Mucosa of stomach (tissue), 1 donor: ENCODE data around the gene MUC4.
"Not testable (repeated sequence)": the region's sequence is repeated elsewhere in the genome, so short reads cannot be mapped to it uniquely, and the experiment has no call there.

Experiments
- H3K27me3 ChIP-seq: one replicate; pipeline ENCODE4 v1.7.0; 2013; ENCODE audit warnings: mild to moderate bottlenecking, low read length; ENCODE audit not compliant: control insufficient read depth, insufficient read depth
- H3K36me3 ChIP-seq: one replicate; pipeline ENCODE4 v1.7.0; 2013; ENCODE audit warnings: low read length; ENCODE audit not compliant: control insufficient read depth, insufficient read depth
- H3K4me1 ChIP-seq: one replicate; pipeline ENCODE4 v1.7.0; 2013; ENCODE audit warnings: mild to moderate bottlenecking, low read length; ENCODE audit not compliant: control insufficient read depth, insufficient read depth
- H3K4me3 ChIP-seq: one replicate; pipeline ENCODE4 v1.7.0; 2013; ENCODE audit warnings: low read length
- H3K9ac ChIP-seq: one replicate; pipeline ENCODE4 v1.7.0; 2013; ENCODE audit warnings: mild to moderate bottlenecking, low read length, moderate library complexity
- H3K9me3 ChIP-seq: one replicate; pipeline ENCODE4 v1.7.0; 2013; ENCODE audit warnings: mild to moderate bottlenecking, low read length, moderate library complexity; ENCODE audit not compliant: control insufficient read depth
- donor health status: Pancreatic carcinoma.

Gene MUC4

GRCh38 chr3:195710126-195710905 lies 101.4 kb downstream of the MUC4 start:
- not testable (repeated sequence) for H3K9ac ChIP-seq, H3K9me3 ChIP-seq, H3K36me3 ChIP-seq

GRCh38 chr3:195709676-195710085 lies 102.0 kb downstream of the MUC4 start:
- no peak overlapping the region for H3K4me3 ChIP-seq
- H3K27me3 ChIP-seq = no peaks in the 10 kb centered on the region
- H3K36me3 ChIP-seq = no peaks in the 10 kb centered on the region
- H3K9me3 ChIP-seq = no peaks in the 10 kb centered on the region
- no peaks in the 10 kb centered on the region for H3K4me1 ChIP-seq
- no peak overlapping the region for H3K9ac ChIP-seq

More at GRCh38 chr3:195710126-195710905, 101.4 kb downstream of the MUC4 start:
- H3K4me1 ChIP-seq, H3K27me3 ChIP-seq, H3K4me3 ChIP-seq: not testable (repeated sequence)

GRCh38 chr3:195708626-195709481 lies 102.9 kb downstream of the MUC4 start:
- H3K27me3 ChIP-seq = no peaks in the 10 kb centered on the region
- no peak overlapping the region for H3K4me3 ChIP-seq
- no peaks in the 10 kb centered on the region for H3K9me3 ChIP-seq
- no peak overlapping the region for H3K9ac ChIP-seq
- no peaks in the 10 kb centered on the region for H3K36me3 ChIP-seq
- no peaks in the 10 kb centered on the region for H3K4me1 ChIP-seq

- no peak overlapping the region for H3K9ac ChIP-seq
- no peaks in the 10 kb centered on the region for H3K27me3 ChIP-seq
- no peaks in the 10 kb centered on the region for H3K9me3 ChIP-seq
- H3K36me3 ChIP-seq = no peaks in the 10 kb centered on the region
- H3K4me3 ChIP-seq = no peak overlapping the region
- no peaks in the 10 kb centered on the region for H3K4me1 ChIP-seq
Measured at GRCh38 chr3:195708061-195708460, 103.7 kb downstream of the MUC4 start.

- Histone ChIP-seq H3K36me3 (no peaks in the 10 kb centered on the region), H3K9ac (no peak overlapping the region), H3K4me1 (no peaks in the 10 kb centered on the region), H3K9me3 (no peaks in the 10 kb centered on the region), H3K4me3 (no peak overlapping the region), H3K27me3 (no peaks in the 10 kb centered on the region)
Measured at GRCh38 chr3:195705081-195705991, 106.4 kb downstream of the MUC4 start.

- H3K9me3 ChIP-seq = no peaks in the 10 kb centered on the region
- H3K4me1 ChIP-seq = no peaks in the 10 kb centered on the region
- no peaks in the 10 kb centered on the region for H3K27me3 ChIP-seq
- no peaks in the 10 kb centered on the region for H3K36me3 ChIP-seq
- H3K9ac ChIP-seq = no peak overlapping the region
- no peak overlapping the region for H3K4me3 ChIP-seq
Measured at GRCh38 chr3:195704433-195704999, 107.2 kb downstream of the MUC4 start.

- Histone ChIP-seq H3K27me3 (no peaks in the 10 kb centered on the region), H3K9me3 (no peaks in the 10 kb centered on the region), H3K9ac (no peak overlapping the region), H3K4me3 (no peak overlapping the region), H3K36me3 (no peaks in the 10 kb centered on the region), H3K4me1 (no peaks in the 10 kb centered on the region)
Measured at GRCh38 chr3:195703776-195704175, 108.0 kb downstream of the MUC4 start.

GRCh38 chr3:195701042-195701915 lies 110.5 kb downstream of the MUC4 start:
- H3K36me3 ChIP-seq = no peaks in the 10 kb centered on the region

GRCh38 chr3:195700319-195700718 lies 111.4 kb downstream of the MUC4 start:
- H3K9ac ChIP-seq = no peak overlapping the region
- no peaks in the 10 kb centered on the region for H3K36me3 ChIP-seq
- no peaks in the 10 kb centered on the region for H3K27me3 ChIP-seq
- H3K9me3 ChIP-seq = no peaks in the 10 kb centered on the region
- no peak overlapping the region for H3K4me3 ChIP-seq
- no peaks in the 10 kb centered on the region for H3K4me1 ChIP-seq

More at GRCh38 chr3:195701042-195701915, 110.5 kb downstream of the MUC4 start:
- Histone ChIP-seq H3K9me3 (no peaks in the 10 kb centered on the region), H3K4me1 (no peaks in the 10 kb centered on the region), H3K4me3 (no peak overlapping the region), H3K27me3 (no peaks in the 10 kb centered on the region), H3K9ac (no peak overlapping the region)

- H3K27me3 ChIP-seq = no peaks in the 10 kb centered on the region
- H3K4me3 ChIP-seq = no peak overlapping the region
Measured at GRCh38 chr3:195699860-195700259, 111.9 kb downstream of the MUC4 start.

GRCh38 chr3:195699388-195699771 lies 112.3 kb downstream of the MUC4 start:
- H3K4me3 ChIP-seq = no peak overlapping the region
- no peaks in the 10 kb centered on the region for H3K4me1 ChIP-seq
- H3K27me3 ChIP-seq = no peaks in the 10 kb centered on the region
- H3K36me3 ChIP-seq = no peaks in the 10 kb centered on the region
- no peaks in the 10 kb centered on the region for H3K9me3 ChIP-seq
- H3K9ac ChIP-seq = no peak overlapping the region

More at GRCh38 chr3:195699860-195700259, 111.9 kb downstream of the MUC4 start:
- no peaks in the 10 kb centered on the region for H3K9me3 ChIP-seq
- H3K9ac ChIP-seq = no peak overlapping the region
- H3K4me1 ChIP-seq = no peaks in the 10 kb centered on the region
- H3K36me3 ChIP-seq = no peaks in the 10 kb centered on the region
